ENCODE results near the gene IGSF22.

DNA sequence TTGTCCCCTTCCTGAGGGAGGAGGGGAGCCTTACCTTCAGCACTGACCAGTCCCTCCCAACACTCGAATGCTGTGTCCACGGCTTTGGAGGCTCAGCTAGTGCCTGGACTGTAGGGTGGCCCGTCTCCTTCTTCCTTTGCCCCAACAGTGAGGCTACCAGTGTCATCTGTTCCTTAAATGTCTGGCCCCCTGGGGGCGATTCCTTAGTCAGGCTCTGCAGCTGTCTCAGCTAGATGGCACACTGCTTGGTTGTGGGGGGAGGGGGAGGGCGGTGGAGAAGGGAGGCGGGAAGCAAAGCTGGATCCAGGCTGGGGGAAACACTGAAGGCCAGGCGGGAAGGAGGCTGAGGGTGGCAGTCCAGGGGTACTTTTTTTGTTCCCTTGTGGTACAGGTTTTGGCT, at the start of gene IGSF22:
- TF ChIP-seq TSC22D4 (tag; IDR thresholded peaks at IDR 0.05), result no peak
- TF ChIP-seq SMARCA5 (IDR thresholded peaks at IDR 0.05), result no peak
- TF ChIP-seq, protein P1, sequence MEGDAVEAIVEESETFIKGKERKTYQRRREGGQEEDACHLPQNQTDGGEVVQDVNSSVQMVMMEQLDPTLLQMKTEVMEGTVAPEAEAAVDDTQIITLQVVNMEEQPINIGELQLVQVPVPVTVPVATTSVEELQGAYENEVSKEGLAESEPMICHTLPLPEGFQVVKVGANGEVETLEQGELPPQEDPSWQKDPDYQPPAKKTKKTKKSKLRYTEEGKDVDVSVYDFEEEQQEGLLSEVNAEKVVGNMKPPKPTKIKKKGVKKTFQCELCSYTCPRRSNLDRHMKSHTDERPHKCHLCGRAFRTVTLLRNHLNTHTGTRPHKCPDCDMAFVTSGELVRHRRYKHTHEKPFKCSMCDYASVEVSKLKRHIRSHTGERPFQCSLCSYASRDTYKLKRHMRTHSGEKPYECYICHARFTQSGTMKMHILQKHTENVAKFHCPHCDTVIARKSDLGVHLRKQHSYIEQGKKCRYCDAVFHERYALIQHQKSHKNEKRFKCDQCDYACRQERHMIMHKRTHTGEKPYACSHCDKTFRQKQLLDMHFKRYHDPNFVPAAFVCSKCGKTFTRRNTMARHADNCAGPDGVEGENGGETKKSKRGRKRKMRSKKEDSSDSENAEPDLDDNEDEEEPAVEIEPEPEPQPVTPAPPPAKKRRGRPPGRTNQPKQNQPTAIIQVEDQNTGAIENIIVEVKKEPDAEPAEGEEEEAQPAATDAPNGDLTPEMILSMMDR (IDR thresholded peaks at IDR 0.05 in 2 of 3, conservative IDR thresholded peaks at IDR 0.05 in 1 of 3; ENCODE audit: insufficient read depth in 2 of 3, low read depth in 1 of 3, low read length in 3 of 3), result 0 out of 6 replicates have a peak, but pooled peaks of 1 of the 3 experiments have one; percentile 3
- no peak for TF ChIP-seq ZZZ3 (IDR thresholded peaks at IDR 0.05)
- no peak for TF ChIP-seq ZNF184 (CRISPR knock-in tag; IDR thresholded peaks at IDR 0.05)
- no peak for TF ChIP-seq JUNB (CRISPR knock-in tag; conservative IDR thresholded peaks at IDR 0.05)
- TF ChIP-seq, protein P2, sequence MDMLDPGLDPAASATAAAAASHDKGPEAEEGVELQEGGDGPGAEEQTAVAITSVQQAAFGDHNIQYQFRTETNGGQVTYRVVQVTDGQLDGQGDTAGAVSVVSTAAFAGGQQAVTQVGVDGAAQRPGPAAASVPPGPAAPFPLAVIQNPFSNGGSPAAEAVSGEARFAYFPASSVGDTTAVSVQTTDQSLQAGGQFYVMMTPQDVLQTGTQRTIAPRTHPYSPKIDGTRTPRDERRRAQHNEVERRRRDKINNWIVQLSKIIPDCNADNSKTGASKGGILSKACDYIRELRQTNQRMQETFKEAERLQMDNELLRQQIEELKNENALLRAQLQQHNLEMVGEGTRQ (CRISPR knock-in tag; IDR thresholded peaks at IDR 0.05), result no peak

Measured in K562 (cell line).